Esophagus muscularis mucosa (tissue), 4 donors: ENCODE data around the gene CAMKMT.

Experiments
- EP300 ChIP-seq: sonication (generic); formaldehyde crosslinking; IDR thresholded peaks from one replicate; pipeline ENCODE4 v1.6.1; 2017; ENCODE audit warnings: antibody characterized with exemption
- POLR2AphosphoS5 ChIP-seq, 2 donors: sonication (generic); formaldehyde crosslinking; IDR thresholded peaks; one replicate each; pipeline ENCODE4 v1.6.1; 2017; ENCODE audit warnings: antibody characterized with exemption in 2 of 2
- TF ChIP-seq, protein P1 (sequence below), 3 experiments: fragments of 200-600 bp in 2 of 3; fragments of 450-650 bp in 1 of 3; sonication (generic) in 2 of 3; IDR thresholded peaks; one replicate each; pipeline ENCODE4 v1.5.1; 2017 to 2019; ENCODE audit warnings: antibody characterized with exemption in 3 of 3, mild to moderate bottlenecking in 2 of 3, moderate library complexity in 1 of 3

- TF ChIP-seq, protein P1, sequence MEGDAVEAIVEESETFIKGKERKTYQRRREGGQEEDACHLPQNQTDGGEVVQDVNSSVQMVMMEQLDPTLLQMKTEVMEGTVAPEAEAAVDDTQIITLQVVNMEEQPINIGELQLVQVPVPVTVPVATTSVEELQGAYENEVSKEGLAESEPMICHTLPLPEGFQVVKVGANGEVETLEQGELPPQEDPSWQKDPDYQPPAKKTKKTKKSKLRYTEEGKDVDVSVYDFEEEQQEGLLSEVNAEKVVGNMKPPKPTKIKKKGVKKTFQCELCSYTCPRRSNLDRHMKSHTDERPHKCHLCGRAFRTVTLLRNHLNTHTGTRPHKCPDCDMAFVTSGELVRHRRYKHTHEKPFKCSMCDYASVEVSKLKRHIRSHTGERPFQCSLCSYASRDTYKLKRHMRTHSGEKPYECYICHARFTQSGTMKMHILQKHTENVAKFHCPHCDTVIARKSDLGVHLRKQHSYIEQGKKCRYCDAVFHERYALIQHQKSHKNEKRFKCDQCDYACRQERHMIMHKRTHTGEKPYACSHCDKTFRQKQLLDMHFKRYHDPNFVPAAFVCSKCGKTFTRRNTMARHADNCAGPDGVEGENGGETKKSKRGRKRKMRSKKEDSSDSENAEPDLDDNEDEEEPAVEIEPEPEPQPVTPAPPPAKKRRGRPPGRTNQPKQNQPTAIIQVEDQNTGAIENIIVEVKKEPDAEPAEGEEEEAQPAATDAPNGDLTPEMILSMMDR (IDR thresholded peaks at IDR 0.05) = no peak
- TF ChIP-seq EP300 = no peak
- no peak for TF ChIP-seq POLR2AphosphoS5 (IDR thresholded peaks at IDR 0.05)
These were observed 284.2 kb downstream of the CAMKMT start for GRCh38 chr2:44645937-44646336.
